Measurements from ENCODE around the gene ZC3H10.
A peak's percentile ranks its signal among the peaks of the same experiment; 100 is the strongest.

ZC3H10 gene

GRCh38 chr12:56119361-56119796 is 1.3 kb downstream of the ZC3H10 start:
- Histone ChIP-seq H3K27me3 (ENCODE audit: control insufficient read depth, insufficient read depth, low read length) (no peaks in the 10 kb centered on the region), H3K4me2 (ENCODE audit: low read length) (peak overlapping the region; percentile 88), H3K36me3 (ENCODE audit: insufficient read depth, low read length) (peaks cover 19% of the 10 kb centered on the region), H3K4me1 (ENCODE audit: control insufficient read depth, insufficient read depth, low read length) (peaks cover 25% of the 10 kb centered on the region), H3K9ac (ENCODE audit: low read depth, low read length) (peak overlapping the region; percentile 97), H3K9me3 (replicated peaks; ENCODE audit: low read length) (no peaks in the 10 kb centered on the region), H3K4me3 (ENCODE audit: low read length) (peak overlapping the region; percentile 80)

DNA sequence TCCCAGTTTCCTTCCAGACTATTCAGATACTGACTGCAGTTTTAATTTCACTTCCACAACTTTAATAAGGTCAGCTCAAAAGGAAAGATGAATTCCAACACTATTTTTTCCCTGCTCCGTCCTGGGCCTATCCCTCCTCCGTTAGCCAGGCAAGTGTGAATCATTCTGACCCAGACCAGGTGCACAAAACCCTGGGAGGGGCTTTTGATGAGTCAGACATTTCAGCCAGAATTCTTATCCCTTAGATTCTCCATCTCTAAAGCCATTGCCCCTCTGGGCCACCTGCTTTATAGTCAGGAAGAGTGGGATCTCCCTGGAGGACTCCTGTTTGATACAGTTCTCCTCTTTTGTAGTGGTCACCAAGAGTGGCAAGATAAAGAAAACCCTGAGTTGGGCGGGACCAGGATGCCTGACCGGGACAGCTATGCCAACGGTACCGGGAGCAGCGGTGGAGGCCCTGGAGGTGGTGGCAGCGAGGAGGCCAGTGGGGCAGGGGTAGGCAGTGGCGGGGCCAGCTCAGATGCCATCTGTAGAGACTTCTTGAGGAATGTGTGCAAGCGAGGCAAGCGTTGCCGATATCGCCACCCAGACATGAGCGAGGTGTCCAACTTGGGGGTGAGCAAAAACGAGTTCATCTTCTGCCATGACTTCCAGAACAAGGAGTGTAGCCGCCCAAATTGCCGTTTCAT is 2.2 kb downstream of the ZC3H10 start:
- peak overlapping the region; percentile 60 for H3K9ac ChIP-seq (ENCODE audit: low read depth, low read length)

DNA sequence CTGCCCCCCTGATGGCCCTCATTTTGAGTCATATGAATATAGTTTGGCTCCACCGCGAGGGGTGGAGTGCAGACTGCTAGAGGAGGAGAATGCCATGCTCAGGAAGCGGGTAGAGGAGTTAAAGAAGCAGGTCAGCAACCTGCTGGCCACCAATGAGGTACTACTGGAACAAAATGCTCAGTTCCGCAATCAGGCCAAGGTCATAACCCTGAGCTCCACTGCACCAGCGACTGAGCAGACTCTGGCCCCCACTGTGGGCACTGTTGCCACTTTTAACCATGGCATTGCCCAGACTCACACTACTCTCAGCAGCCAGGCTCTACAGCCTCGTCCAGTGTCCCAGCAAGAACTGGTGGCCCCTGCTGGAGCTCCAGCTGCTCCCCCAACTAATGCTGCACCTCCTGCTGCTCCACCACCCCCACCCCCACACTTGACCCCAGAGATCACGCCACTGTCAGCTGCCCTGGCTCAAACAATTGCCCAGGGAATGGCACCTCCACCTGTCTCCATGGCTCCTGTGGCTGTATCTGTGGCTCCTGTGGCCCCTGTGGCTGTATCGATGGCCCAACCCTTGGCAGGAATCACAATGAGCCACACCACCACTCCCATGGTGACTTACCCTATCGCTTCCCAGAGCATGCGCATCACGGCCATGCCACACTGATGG is 3.3 kb downstream of the ZC3H10 start:
- H3K36me3 ChIP-seq (ENCODE audit: insufficient read depth, low read length) = peaks cover 19% of the 10 kb centered on the region
- no peak overlapping the region for H3K9ac ChIP-seq (ENCODE audit: low read depth, low read length)
- H3K4me2 ChIP-seq (ENCODE audit: low read length) = no peak overlapping the region
- H3K4me3 ChIP-seq (ENCODE audit: low read length) = no peak overlapping the region
- no peaks in the 10 kb centered on the region for H3K27me3 ChIP-seq (ENCODE audit: control insufficient read depth, insufficient read depth, low read length)
- H3K4me1 ChIP-seq (ENCODE audit: control insufficient read depth, insufficient read depth, low read length) = peaks cover 22% of the 10 kb centered on the region
- no peaks in the 10 kb centered on the region for H3K9me3 ChIP-seq (replicated peaks; ENCODE audit: low read length)

More for the DNA sequence above, 2.2 kb downstream of the ZC3H10 start:
- Histone ChIP-seq H3K4me2 (ENCODE audit: low read length) (peak overlapping the region; percentile 88), H3K36me3 (ENCODE audit: insufficient read depth, low read length) (peaks cover 19% of the 10 kb centered on the region), H3K27me3 (ENCODE audit: control insufficient read depth, insufficient read depth, low read length) (no peaks in the 10 kb centered on the region), H3K9me3 (replicated peaks; ENCODE audit: low read length) (no peaks in the 10 kb centered on the region), H3K4me1 (ENCODE audit: control insufficient read depth, insufficient read depth, low read length) (peaks cover 21% of the 10 kb centered on the region), H3K4me3 (ENCODE audit: low read length) (peak overlapping the region; percentile 36)

GRCh38 chr12:56122637-56123036 is 4.6 kb downstream of the ZC3H10 start:
- Histone ChIP-seq H3K36me3 (ENCODE audit: insufficient read depth, low read length) (peaks cover 13% of the 10 kb centered on the region), H3K4me1 (ENCODE audit: control insufficient read depth, insufficient read depth, low read length) (peaks cover 35% of the 10 kb centered on the region), H3K27me3 (ENCODE audit: control insufficient read depth, insufficient read depth, low read length) (no peaks in the 10 kb centered on the region), H3K4me3 (ENCODE audit: low read length) (no peak overlapping the region), H3K4me2 (ENCODE audit: low read length) (no peak overlapping the region), H3K9ac (ENCODE audit: low read depth, low read length) (no peak overlapping the region), H3K9me3 (replicated peaks; ENCODE audit: low read length) (no peaks in the 10 kb centered on the region)

- peaks cover 29% of the 10 kb centered on the region for H3K4me1 ChIP-seq (ENCODE audit: control insufficient read depth, insufficient read depth, low read length)
- no peaks in the 10 kb centered on the region for H3K27me3 ChIP-seq (ENCODE audit: control insufficient read depth, insufficient read depth, low read length)
- H3K9me3 ChIP-seq (replicated peaks; ENCODE audit: low read length) = no peaks in the 10 kb centered on the region
- no peak overlapping the region for H3K4me3 ChIP-seq (ENCODE audit: low read length)
- no peak overlapping the region for H3K4me2 ChIP-seq (ENCODE audit: low read length)
- no peak overlapping the region for H3K9ac ChIP-seq (ENCODE audit: low read depth, low read length)
- H3K36me3 ChIP-seq (ENCODE audit: insufficient read depth, low read length) = peaks cover 13% of the 10 kb centered on the region
These were observed 6.1 kb downstream of the ZC3H10 start for GRCh38 chr12:56124133-56124532.

GRCh38 chr12:56126732-56127239 is 8.7 kb downstream of the ZC3H10 start:
- Histone ChIP-seq H3K36me3 (ENCODE audit: insufficient read depth, low read length) (peaks cover 16% of the 10 kb centered on the region), H3K4me1 (ENCODE audit: control insufficient read depth, insufficient read depth, low read length) (peaks cover 29% of the 10 kb centered on the region), H3K9me3 (replicated peaks; ENCODE audit: low read length) (no peaks in the 10 kb centered on the region), H3K4me2 (ENCODE audit: low read length) (peak overlapping the region; percentile 87), H3K27me3 (ENCODE audit: control insufficient read depth, insufficient read depth, low read length) (no peaks in the 10 kb centered on the region), H3K4me3 (ENCODE audit: low read length) (peak overlapping the region; percentile 58), H3K9ac (ENCODE audit: low read depth, low read length) (peak overlapping the region; percentile 66)

GRCh38 chr12:56127485-56127887 is 9.4 kb downstream of the ZC3H10 start:
- H3K4me3 ChIP-seq (ENCODE audit: low read length) = peak overlapping the region; percentile 58
- peaks cover 23% of the 10 kb centered on the region for H3K36me3 ChIP-seq (ENCODE audit: insufficient read depth, low read length)
- H3K4me2 ChIP-seq (ENCODE audit: low read length) = peak overlapping the region; percentile 87
- H3K4me1 ChIP-seq (ENCODE audit: control insufficient read depth, insufficient read depth, low read length) = peaks cover 29% of the 10 kb centered on the region
- H3K27me3 ChIP-seq (ENCODE audit: control insufficient read depth, insufficient read depth, low read length) = no peaks in the 10 kb centered on the region
- no peaks in the 10 kb centered on the region for H3K9me3 ChIP-seq (replicated peaks; ENCODE audit: low read length)
- H3K9ac ChIP-seq (ENCODE audit: low read depth, low read length) = peak overlapping the region; percentile 66

DNA sequence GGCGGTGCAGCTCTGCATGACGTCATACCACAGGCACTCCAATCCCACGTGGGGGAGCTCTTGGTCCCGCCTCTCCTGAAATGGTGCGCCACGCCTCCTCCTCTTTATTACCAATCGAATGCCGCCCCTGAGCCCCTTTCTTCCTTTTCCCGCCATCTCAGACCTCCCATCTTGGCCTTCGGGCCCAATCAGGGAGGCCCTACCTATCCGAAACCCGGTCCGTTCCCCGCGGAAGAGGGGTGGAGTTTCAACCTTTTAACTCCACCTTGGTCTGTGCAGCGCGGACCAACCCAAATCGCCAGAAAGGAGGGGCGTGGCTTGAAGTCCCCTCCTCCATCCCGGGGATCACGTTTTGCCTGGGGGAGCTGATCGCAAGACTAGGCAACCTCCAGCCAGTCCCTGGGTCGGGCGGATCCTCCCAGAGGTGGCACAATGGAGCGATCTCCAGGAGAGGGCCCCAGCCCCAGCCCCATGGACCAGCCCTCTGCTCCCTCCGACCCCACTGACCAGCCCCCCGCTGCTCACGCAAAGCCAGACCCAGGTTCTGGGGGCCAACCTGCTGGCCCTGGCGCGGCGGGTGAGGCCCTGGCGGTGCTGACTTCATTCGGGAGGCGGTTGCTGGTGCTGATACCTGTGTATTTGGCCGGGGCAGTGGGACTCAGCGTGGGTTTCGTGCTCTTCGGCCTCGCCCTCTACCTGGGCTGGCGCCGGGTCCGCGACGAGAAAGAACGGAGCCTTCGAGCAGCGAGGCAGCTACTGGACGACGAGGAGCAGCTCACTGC is 10.0 kb downstream of the ZC3H10 start, which contains the start of gene ESYT1:
Gene ESYT1 (plus strand): TSS at position 380 of the 782 bp plus-strand sequence. CDS start 53 bp downstream, at position 433.
- peak within 1 kb of the TSS; percentile 82 for H3K9ac ChIP-seq (ENCODE audit: low read depth, low read length)
- H3K36me3 ChIP-seq (ENCODE audit: insufficient read depth, low read length) = peaks cover 27% of the 10 kb centered on the region
- H3K9me3 ChIP-seq (replicated peaks; ENCODE audit: low read length) = no peaks in the 10 kb centered on the region
- H3K4me3 ChIP-seq (ENCODE audit: low read length) = peak within 1 kb of the TSS; percentile 83
- H3K4me2 ChIP-seq (ENCODE audit: low read length) = peak within 1 kb of the TSS; percentile 87
- H3K27me3 ChIP-seq (ENCODE audit: control insufficient read depth, insufficient read depth, low read length) = no peaks in the 10 kb centered on the region
- peaks cover 29% of the 10 kb centered on the region for H3K4me1 ChIP-seq (ENCODE audit: control insufficient read depth, insufficient read depth, low read length)

DNA sequence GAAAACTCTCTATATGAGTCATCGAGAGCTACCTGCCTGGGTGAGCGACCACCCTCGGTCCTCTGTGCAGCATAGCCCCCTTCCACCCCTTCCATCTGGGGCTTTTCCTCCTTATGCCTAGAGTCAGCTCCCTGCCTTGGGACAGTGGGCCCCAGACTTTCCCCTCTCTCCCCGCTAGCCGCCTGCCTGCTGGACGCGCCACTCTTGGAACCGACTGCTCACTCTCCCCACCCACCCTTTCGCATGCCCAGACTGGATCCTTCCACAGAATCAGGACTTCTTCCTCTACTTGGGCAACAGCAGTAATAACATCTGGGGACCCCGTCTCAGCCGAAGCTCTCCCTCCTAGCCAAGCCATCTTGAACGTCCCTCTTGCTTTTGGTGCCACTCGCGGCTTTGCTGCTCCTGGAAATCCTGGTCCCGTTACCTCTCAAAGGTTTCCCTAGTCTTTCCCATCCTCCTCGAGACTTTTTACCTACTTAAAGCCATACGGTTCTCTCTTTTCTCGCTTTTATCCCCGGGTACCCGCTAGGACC is 10.7 kb downstream of the ZC3H10 start:
- no peaks in the 10 kb centered on the region for H3K9me3 ChIP-seq (replicated peaks; ENCODE audit: low read length)
- H3K4me1 ChIP-seq (ENCODE audit: control insufficient read depth, insufficient read depth, low read length) = peaks cover 29% of the 10 kb centered on the region
- peak overlapping the region; percentile 82 for H3K9ac ChIP-seq (ENCODE audit: low read depth, low read length)
- H3K4me2 ChIP-seq (ENCODE audit: low read length) = peak overlapping the region; percentile 87
- H3K4me3 ChIP-seq (ENCODE audit: low read length) = peak overlapping the region; percentile 83
- no peaks in the 10 kb centered on the region for H3K27me3 ChIP-seq (ENCODE audit: control insufficient read depth, insufficient read depth, low read length)
- H3K36me3 ChIP-seq (ENCODE audit: insufficient read depth, low read length) = peaks cover 33% of the 10 kb centered on the region

DNA sequence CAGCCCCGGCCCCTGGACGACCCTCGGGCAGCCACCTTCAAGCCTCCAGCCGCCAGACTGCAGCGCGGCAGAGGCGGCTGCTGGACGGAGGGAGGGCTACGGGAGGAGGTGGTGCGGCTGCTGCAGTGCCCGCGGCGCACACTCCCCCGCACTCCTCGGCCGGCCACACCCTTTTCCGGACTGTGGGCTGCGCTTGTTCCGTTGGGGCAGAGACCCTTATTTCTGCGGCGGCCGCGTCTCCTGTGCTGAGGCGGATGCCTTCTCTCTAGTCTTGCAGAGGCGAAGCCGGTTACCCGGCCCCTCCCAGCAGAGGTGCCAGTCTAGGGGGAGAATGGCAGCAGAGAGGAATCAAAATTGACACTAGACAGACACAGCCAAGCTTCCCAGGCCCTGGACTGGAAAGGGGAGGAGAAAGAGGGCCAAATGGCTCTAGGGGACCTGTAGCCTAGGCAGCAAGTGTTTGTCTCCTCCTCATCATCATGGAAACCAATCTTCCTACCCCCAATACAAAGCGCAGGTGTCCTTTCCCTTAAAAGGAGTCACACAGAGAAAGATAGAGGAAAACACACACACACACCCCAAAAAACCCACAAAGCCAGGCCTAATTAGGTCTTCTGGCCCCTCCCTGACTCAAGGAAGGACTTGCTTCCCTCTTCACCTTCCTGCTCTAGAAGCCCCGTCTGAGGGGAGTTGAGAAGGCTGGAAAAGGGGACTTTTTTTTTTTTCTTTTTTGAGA is 11.3 kb downstream of the ZC3H10 start:
- Histone ChIP-seq H3K9ac (ENCODE audit: low read depth, low read length) (peak overlapping the region; percentile 82), H3K4me3 (ENCODE audit: low read length) (peak overlapping the region; percentile 83), H3K27me3 (ENCODE audit: control insufficient read depth, insufficient read depth, low read length) (no peaks in the 10 kb centered on the region), H3K4me2 (ENCODE audit: low read length) (peak overlapping the region; percentile 87), H3K9me3 (replicated peaks; ENCODE audit: low read length) (no peaks in the 10 kb centered on the region), H3K4me1 (ENCODE audit: control insufficient read depth, insufficient read depth, low read length) (peaks cover 29% of the 10 kb centered on the region), H3K36me3 (ENCODE audit: insufficient read depth, low read length) (peaks cover 40% of the 10 kb centered on the region)

Data from skeletal muscle satellite cell (primary cell).